HG03558 (cell line): ENCODE results near the gene SESN3.
"Not testable (repeated sequence)": the region's sequence is repeated elsewhere in the genome, so short reads cannot be mapped to it uniquely, and the experiment has no call there.

Source experiments
- ATAC-seq: cut with Tn5 transposase; IDR thresholded peaks from one replicate; pipeline ENCODE4 v1.9.1; 2021; ENCODE audit warnings: moderate number of reproducible peaks; ENCODE audit not compliant: unreplicated experiment; ENCODE audit errors: extremely low read depth

The SESN3 gene

GRCh38 chr11:95156133-95156721 lies 74.8 kb downstream of the SESN3 start:
- ATAC-seq: no peak

- ATAC-seq: no peak
These were observed 75.6 kb downstream of the SESN3 start for GRCh38 chr11:95155385-95155784.

GRCh38 chr11:95154514-95154913 lies 76.5 kb downstream of the SESN3 start:
- ATAC-seq: no peak

GRCh38 chr11:95153857-95154246 lies 77.2 kb downstream of the SESN3 start:
- no peak for ATAC-seq

- no peak for ATAC-seq
These were observed 77.8 kb downstream of the SESN3 start for GRCh38 chr11:95152876-95153856.

- ATAC-seq: peak; percentile 77
These were observed 79.9 kb downstream of the SESN3 start for GRCh38 chr11:95150956-95151684.

- no peak for ATAC-seq
These were observed 81.2 kb downstream of the SESN3 start for GRCh38 chr11:95149651-95150364.

- ATAC-seq: no peak
These were observed 82.1 kb downstream of the SESN3 start for GRCh38 chr11:95148938-95149337.

- no peak for ATAC-seq
These were observed 82.6 kb downstream of the SESN3 start for GRCh38 chr11:95148406-95148805.

- ATAC-seq: no peak
These were observed 83.6 kb downstream of the SESN3 start for GRCh38 chr11:95147364-95147905.

- ATAC-seq: no peak
These were observed 85.5 kb downstream of the SESN3 start for GRCh38 chr11:95145430-95146060.

- no peak for ATAC-seq
These were observed 86.4 kb downstream of the SESN3 start for GRCh38 chr11:95144313-95145235.

GRCh38 chr11:95143106-95143681 lies 87.8 kb downstream of the SESN3 start:
- ATAC-seq: no peak

- no peak for ATAC-seq
These were observed 88.6 kb downstream of the SESN3 start for GRCh38 chr11:95142431-95142830.

- no peak for ATAC-seq
These were observed 90.5 kb downstream of the SESN3 start for GRCh38 chr11:95140397-95141033.

GRCh38 chr11:95138448-95138847 lies 92.6 kb downstream of the SESN3 start:
- ATAC-seq: peak; percentile 85

GRCh38 chr11:95137299-95137698 lies 93.7 kb downstream of the SESN3 start:
- ATAC-seq: no peak

- not testable (repeated sequence) for ATAC-seq
These were observed 94.3 kb downstream of the SESN3 start for GRCh38 chr11:95136747-95137146.
